Smooth muscle cell (in vitro differentiated cells): Measurements from ENCODE around the gene ZNF407. TPM values are rescaled to one million over a fixed set of nuclear protein-coding genes. Genes with fewer than 3 reads are reported as not detected.

Experiments
- DNase-seq: peaks from one replicate; lab custom pipeline; 2025; ENCODE audit not compliant: unreplicated experiment; lab: John Stamatoyannopoulos, UW
- H2AFZ ChIP-seq: fragments of 200-600 bp; sonication (generic); 2 replicates; pipeline ENCODE4 v1.6.0; 2016; ENCODE audit warnings: antibody characterized with exemption, low read depth, mild to moderate bottlenecking
- H3F3A ChIP-seq: fragments of 200-600 bp; sonication (generic); 2 replicates; pipeline ENCODE4 v1.6.0; 2017; ENCODE audit warnings: antibody characterized with exemption, low read depth
- H3K27ac ChIP-seq: fragments of 200-600 bp; sonication (generic); 2 replicates; pipeline ENCODE4 v1.5.1; 2016; ENCODE audit warnings: low read depth, mild to moderate bottlenecking
- H3K27me3 ChIP-seq: fragments of 200-600 bp; sonication (generic); 2 replicates; pipeline ENCODE4 v1.6.1; 2016; ENCODE audit warnings: low read depth, mild to moderate bottlenecking
- H3K36me3 ChIP-seq: fragments of 200-600 bp; sonication (generic); 2 replicates; pipeline ENCODE4 v1.5.1; 2016; ENCODE audit warnings: low read depth
- H3K4me1 ChIP-seq: fragments of 200-600 bp; sonication (generic); 2 replicates; pipeline ENCODE4 v1.5.1; 2016; ENCODE audit warnings: low read depth
- H3K4me2 ChIP-seq: fragments of 200-600 bp; sonication (generic); 2 replicates; pipeline ENCODE4 v1.6.0; 2016; ENCODE audit warnings: mild to moderate bottlenecking
- H3K4me3 ChIP-seq: fragments of 200-600 bp; sonication (generic); 2 replicates; pipeline ENCODE4 v1.5.1; 2016; ENCODE audit warnings: mild to moderate bottlenecking
- H3K79me2 ChIP-seq: fragments of 200-600 bp; sonication (generic); 2 replicates; pipeline ENCODE4 v1.6.0; 2016; ENCODE audit warnings: low read depth, mild to moderate bottlenecking
- H3K9ac ChIP-seq: fragments of 200-600 bp; sonication (generic); 2 replicates; pipeline ENCODE4 v1.6.0; 2016; ENCODE audit warnings: low read depth
- H3K9me3 ChIP-seq: fragments of 200-600 bp; sonication (generic); replicated peaks from 2 replicates; pipeline ENCODE4 v1.5.1; 2016; ENCODE audit warnings: low read depth
- H4K20me1 ChIP-seq: fragments of 200-600 bp; sonication (generic); 2 replicates; pipeline ENCODE4 v1.6.0; 2016; ENCODE audit warnings: low read depth
- WGBS: methylation state at CpG from one replicate; pipeline ENCODE4 v1.1.7; 2016; ENCODE audit warnings: low lambda C conversion rate; 5-methylcytosine and 5-hydroxymethylcytosine counted together
- polyA plus RNA-seq: library from polyadenylated mRNA; unstranded; fragments of >200 nt; fragmentation: Nextera tagmentation; extraction: Ambion mirVana; gene quantifications from 2 replicates; pipeline ENCODE4 v1.2.1, GENCODE V29; 2016
- total RNA-seq: library from RNA; depleted of rRNA; stranded (reverse); fragments of >200 nt; gene quantifications from 2 replicates; pipeline ENCODE4 v1.2.3, GENCODE V29; 2014
- TF ChIP-seq, protein P1 (sequence below): fragments of 200-600 bp; sonication (generic); IDR thresholded peaks from 2 replicates; pipeline ENCODE4 v1.5.1; 2017; ENCODE audit warnings: borderline replicate concordance, mild to moderate bottlenecking, antibody characterized with exemption; ENCODE audit not compliant: insufficient read depth, poor library complexity, severe bottlenecking

ZNF407 gene
- total and polyA plus RNA-seq, 2 experiments from 2014 or later, result 4.5 to 11.5 TPM

- no peaks in the 10 kb centered on the region for H3K27me3 ChIP-seq
- H3K79me2 ChIP-seq, result no peaks in the 10 kb centered on the region
- no peaks in the 10 kb centered on the region for H3F3A ChIP-seq
- H2AFZ ChIP-seq, result no peak overlapping the region
- no peak overlapping the region for H3K4me2 ChIP-seq
- no peaks in the 10 kb centered on the region for H4K20me1 ChIP-seq
- no peak for DNase-seq
- no peaks in the 10 kb centered on the region for H3K36me3 ChIP-seq
- H3K27ac ChIP-seq, result no peak overlapping the region
- no peak overlapping the region for H3K4me3 ChIP-seq
- no peaks in the 10 kb centered on the region for H3K9me3 ChIP-seq
- H3K4me1 ChIP-seq, result peaks cover 3% of the 10 kb centered on the region
- WGBS, result 93% methylated on average over 28 of the region's 28 CpGs
- TF ChIP-seq, protein P1, sequence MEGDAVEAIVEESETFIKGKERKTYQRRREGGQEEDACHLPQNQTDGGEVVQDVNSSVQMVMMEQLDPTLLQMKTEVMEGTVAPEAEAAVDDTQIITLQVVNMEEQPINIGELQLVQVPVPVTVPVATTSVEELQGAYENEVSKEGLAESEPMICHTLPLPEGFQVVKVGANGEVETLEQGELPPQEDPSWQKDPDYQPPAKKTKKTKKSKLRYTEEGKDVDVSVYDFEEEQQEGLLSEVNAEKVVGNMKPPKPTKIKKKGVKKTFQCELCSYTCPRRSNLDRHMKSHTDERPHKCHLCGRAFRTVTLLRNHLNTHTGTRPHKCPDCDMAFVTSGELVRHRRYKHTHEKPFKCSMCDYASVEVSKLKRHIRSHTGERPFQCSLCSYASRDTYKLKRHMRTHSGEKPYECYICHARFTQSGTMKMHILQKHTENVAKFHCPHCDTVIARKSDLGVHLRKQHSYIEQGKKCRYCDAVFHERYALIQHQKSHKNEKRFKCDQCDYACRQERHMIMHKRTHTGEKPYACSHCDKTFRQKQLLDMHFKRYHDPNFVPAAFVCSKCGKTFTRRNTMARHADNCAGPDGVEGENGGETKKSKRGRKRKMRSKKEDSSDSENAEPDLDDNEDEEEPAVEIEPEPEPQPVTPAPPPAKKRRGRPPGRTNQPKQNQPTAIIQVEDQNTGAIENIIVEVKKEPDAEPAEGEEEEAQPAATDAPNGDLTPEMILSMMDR, result no peak
- no peak overlapping the region for H3K9ac ChIP-seq
Observed at GRCh38 chr18:75071866-75072671, 474.4 kb downstream of the ZNF407 start.

- 96% methylated on average over 21 of the region's 21 CpGs for WGBS
Observed at GRCh38 chr18:75072672-75073371, 475.2 kb downstream of the ZNF407 start.

GRCh38 chr18:75073654-75074053, 476.0 kb downstream of the ZNF407 start:
- Histone ChIP-seq H3K4me1 (peaks cover 3% of the 10 kb centered on the region), H3K4me2 (no peak overlapping the region), H4K20me1 (no peaks in the 10 kb centered on the region), H2AFZ (no peak overlapping the region), H3K9me3 (no peaks in the 10 kb centered on the region), H3K4me3 (no peak overlapping the region), H3F3A (no peaks in the 10 kb centered on the region), H3K36me3 (peaks cover 5% of the 10 kb centered on the region), H3K79me2 (no peaks in the 10 kb centered on the region), H3K27me3 (no peaks in the 10 kb centered on the region), H3K27ac (no peak overlapping the region), H3K9ac (no peak overlapping the region)
- 97% methylated on average over 9 of the region's 9 CpGs for WGBS
- TF ChIP-seq, protein P1, result no peak
- DNase-seq, result no peak

More at GRCh38 chr18:75072672-75073371, 475.2 kb downstream of the ZNF407 start:
- no peak overlapping the region for H3K27ac ChIP-seq
- no peaks in the 10 kb centered on the region for H3K79me2 ChIP-seq
- peaks cover 3% of the 10 kb centered on the region for H3K4me1 ChIP-seq
- H4K20me1 ChIP-seq, result no peaks in the 10 kb centered on the region
- H3F3A ChIP-seq, result no peaks in the 10 kb centered on the region
- DNase-seq, result no peak
- H3K36me3 ChIP-seq, result peaks cover 2% of the 10 kb centered on the region
- no peak overlapping the region for H3K4me2 ChIP-seq
- TF ChIP-seq, protein P1, result no peak
- H3K4me3 ChIP-seq, result no peak overlapping the region
- no peaks in the 10 kb centered on the region for H3K27me3 ChIP-seq
- no peak overlapping the region for H2AFZ ChIP-seq
- no peaks in the 10 kb centered on the region for H3K9me3 ChIP-seq
- no peak overlapping the region for H3K9ac ChIP-seq
